ENCODE data around the gene TNP2.

- TF ChIP-seq, protein P1, sequence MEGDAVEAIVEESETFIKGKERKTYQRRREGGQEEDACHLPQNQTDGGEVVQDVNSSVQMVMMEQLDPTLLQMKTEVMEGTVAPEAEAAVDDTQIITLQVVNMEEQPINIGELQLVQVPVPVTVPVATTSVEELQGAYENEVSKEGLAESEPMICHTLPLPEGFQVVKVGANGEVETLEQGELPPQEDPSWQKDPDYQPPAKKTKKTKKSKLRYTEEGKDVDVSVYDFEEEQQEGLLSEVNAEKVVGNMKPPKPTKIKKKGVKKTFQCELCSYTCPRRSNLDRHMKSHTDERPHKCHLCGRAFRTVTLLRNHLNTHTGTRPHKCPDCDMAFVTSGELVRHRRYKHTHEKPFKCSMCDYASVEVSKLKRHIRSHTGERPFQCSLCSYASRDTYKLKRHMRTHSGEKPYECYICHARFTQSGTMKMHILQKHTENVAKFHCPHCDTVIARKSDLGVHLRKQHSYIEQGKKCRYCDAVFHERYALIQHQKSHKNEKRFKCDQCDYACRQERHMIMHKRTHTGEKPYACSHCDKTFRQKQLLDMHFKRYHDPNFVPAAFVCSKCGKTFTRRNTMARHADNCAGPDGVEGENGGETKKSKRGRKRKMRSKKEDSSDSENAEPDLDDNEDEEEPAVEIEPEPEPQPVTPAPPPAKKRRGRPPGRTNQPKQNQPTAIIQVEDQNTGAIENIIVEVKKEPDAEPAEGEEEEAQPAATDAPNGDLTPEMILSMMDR (IDR thresholded peaks at IDR 0.05; ENCODE audit: extremely low read depth in 1 of 2, insufficient read depth in 1 of 2, low read depth in 1 of 2, low read length in 2 of 2): no peak
- TF ChIP-seq POLR2A (IDR thresholded peaks at IDR 0.05; ENCODE audit: low read depth, low read length): no peak
- no peak for TF ChIP-seq EZH2 (IDR thresholded peaks at IDR 0.05; ENCODE audit: borderline replicate concordance, low read depth, low read length, severe bottlenecking)
Measured at GRCh38 chr16:11276896-11277593, 7.9 kb upstream of the TNP2 start.
